ENCODE results near the gene GTF2F2. TPM values are rescaled to one million over a fixed set of nuclear protein-coding genes. Genes with fewer than 3 reads are reported as not detected.
A peak's percentile ranks its signal among the peaks of the same experiment; 100 is the strongest.
"Not testable (repeated sequence)": the region's sequence is repeated elsewhere in the genome, so short reads cannot be mapped to it uniquely, and the experiment has no call there.

Gene GTF2F2
- polyA plus RNA-seq, 5 donors, result 23.3 to 26.4 (median 25.6) TPM

- no peak for DNase-seq
Measured at GRCh38 chr13:45174478-45174877, 54.2 kb downstream of the GTF2F2 start.

- no peak for DNase-seq
Measured at GRCh38 chr13:45178349-45179162, 58.2 kb downstream of the GTF2F2 start.

DNA sequence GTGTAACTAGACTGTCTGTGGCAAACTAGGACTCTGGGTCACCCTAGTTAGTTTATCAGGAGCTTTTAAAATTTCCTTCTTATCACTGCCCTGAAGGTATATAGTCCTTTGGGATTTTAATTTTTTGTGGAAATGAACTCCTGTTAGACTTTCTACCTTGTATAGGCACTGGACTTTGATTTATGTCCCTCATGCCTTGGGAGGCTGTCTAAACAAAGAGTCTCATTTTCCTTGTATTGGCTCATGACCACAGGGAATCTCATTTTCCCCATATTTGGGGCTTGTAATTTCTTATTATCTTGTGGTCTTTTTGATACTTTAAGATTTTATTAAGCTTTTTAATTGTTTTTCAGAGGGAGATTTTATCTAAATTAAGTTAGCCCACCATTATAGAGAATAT lies 59.1 kb downstream of the GTF2F2 start:
- DNase-seq, result no peak

- no peak for DNase-seq
Measured at GRCh38 chr13:45180303-45180702, 60.0 kb downstream of the GTF2F2 start.

GRCh38 chr13:45180713-45181601 lies 60.6 kb downstream of the GTF2F2 start:
- DNase-seq, result no peak

DNA sequence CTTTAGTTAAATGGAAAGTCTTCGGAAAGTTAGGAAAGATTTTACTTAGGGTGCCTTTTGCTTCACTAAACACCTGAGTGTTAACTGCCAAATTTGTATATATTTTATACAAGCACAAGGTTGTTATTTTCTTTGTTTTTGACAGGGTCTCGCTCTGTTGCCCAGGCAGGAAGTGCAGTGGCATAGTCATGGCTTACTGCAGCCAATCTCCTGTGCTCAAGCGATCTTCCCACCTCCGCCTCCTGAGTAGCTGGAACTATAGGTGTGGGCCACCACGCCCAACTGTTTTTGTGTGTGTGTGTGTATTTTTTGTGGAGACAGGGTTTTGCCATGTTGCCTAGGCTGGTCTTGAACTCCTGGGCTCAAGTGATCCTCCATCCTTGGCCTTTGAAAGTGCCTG lies 64.4 kb downstream of the GTF2F2 start:
- DNase-seq, result no peak

GRCh38 chr13:45185286-45185685 lies 65.0 kb downstream of the GTF2F2 start:
- no peak for DNase-seq

- DNase-seq, result not testable (repeated sequence)
Measured at GRCh38 chr13:45189077-45189476, 68.8 kb downstream of the GTF2F2 start.

- not testable (repeated sequence) for DNase-seq
Measured at GRCh38 chr13:45189511-45189910, 69.2 kb downstream of the GTF2F2 start.

GRCh38 chr13:45191874-45192273 lies 71.6 kb downstream of the GTF2F2 start:
- no peak for DNase-seq

DNA sequence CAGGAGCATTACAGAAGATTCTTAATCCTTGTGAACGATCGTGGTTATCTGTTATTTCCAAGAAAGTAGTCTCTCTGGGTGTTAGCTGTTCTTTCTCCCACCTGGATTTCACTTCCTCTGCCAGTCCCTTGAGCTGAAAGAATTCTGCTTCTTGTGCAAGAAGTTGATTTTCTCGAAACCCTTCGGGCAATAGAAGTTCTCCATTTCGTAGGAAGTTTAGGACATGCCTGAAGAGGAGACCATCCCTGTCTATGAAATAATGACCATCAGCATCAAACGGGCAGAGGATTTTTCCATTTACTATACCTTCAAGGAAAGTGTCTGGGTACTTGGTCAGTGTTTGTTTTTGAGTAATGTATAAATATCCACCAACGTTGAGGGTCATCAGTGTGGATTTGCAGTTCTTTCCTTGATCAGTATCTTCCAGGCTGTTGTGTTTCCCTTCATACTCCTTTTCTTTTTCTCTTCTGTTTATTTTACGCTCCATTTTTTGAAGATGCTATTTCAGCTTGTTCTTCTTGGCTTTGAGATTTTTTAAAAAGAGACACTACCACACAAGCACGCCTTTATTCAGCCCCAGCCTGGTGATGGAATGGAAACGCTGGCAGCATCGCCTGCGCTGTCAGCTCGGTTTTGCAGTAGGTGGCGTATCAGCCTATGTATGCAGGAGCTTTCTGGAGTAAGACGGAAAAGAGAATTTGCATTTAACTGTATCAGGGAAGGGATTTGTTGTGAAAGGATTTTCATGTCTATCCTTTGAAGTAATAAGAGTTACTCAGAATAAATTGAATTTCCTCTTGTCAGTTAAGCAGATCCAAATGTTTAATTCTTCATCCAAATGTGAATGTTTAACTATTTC lies 74.0 kb downstream of the GTF2F2 start:
- DNase-seq, result peak in 1 of 2 donors; percentile 21

- DNase-seq, result no peak
Measured at GRCh38 chr13:45195421-45195820, 75.1 kb downstream of the GTF2F2 start.

DNA sequence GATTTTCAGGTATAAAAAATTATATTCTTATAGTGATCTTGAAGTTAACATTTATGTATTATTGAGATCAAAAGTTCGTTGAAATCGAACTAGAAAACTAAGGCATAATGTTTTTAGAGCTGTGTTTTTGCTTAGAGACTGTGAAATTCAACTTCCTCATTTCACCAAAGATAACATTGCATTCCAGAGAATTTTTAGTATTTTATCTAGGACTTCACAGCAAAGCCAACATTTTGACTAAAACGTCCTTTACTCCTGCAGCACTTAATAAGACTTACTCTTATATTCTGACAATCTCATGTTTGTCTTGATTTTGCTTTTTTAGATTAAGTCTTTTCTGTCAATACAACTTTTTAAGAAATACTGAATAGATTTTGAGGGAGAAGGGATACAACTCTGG lies 75.8 kb downstream of the GTF2F2 start:
- no peak for DNase-seq

DNA sequence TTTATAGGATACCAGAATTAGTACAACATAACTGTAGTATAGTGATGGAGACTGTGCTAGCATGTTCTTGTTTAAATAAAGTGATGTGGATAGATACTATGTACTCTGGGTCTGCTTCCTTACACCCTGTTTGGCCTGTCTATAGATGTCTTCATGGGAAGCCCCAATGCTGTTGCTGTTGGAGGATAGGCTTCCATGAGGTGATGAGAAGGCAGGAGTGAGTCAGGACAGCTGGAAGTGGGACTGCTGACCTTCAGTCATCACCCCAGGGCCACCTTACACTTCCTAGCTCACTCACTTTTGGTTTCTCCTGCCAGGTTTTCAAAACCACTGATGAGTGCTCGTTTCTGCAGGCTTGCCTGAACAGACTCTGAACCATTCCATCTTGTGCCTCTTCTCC lies 76.3 kb downstream of the GTF2F2 start:
- DNase-seq, result no peak

GRCh38 chr13:45198041-45198440 lies 77.7 kb downstream of the GTF2F2 start:
- no peak for DNase-seq

GRCh38 chr13:45198924-45199323 lies 78.6 kb downstream of the GTF2F2 start:
- no peak for DNase-seq

- DNase-seq, result no peak
Measured at GRCh38 chr13:45199711-45200110, 79.4 kb downstream of the GTF2F2 start.

GRCh38 chr13:45200701-45201232 lies 80.5 kb downstream of the GTF2F2 start, which contains the start of gene KCTD4:
Gene KCTD4, minus strand, starts transcription at chr13:45201045. Its CDS starts 6,478 bp downstream, at chr13:45194567.
- DNase-seq, result no peak

DNA sequence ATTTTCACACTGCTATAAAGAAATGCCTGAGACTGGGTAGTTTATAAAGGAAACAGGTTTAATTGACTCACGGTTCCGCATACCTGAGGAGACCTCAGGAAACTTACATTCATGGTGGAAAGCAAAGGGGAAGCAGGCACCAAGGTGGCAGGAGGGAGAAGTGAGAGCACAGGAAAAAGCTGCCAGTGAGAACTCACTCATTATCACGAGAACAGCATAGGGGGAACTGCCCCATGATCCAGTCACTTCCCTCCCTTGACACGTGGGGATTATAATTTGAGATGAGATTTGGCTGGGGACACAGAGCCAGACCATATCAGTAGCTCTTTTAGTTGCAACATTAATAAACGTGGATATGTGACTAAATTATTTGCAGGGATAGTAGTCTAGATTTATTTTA lies 84.8 kb downstream of the GTF2F2 start:
- no peak for DNase-seq

DNA sequence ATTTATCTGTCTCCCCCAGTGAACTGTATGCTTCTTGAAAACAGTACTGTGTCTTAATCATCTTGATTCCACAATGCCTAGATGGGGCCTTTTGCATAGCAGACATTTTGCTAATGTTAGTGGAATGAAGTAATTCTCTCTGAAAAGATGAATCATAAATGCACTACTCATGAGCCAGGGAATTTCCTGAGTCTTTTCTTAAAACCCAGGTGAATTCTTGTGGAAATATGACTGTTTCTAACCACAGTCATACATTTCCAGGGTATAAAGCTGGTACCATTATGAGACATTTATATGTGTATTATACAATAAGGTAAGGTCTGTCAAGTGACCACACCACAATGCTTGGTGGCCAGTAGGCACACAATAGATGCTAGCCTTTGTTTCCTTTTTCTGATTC lies 86.0 kb downstream of the GTF2F2 start:
- no peak for DNase-seq

DNA sequence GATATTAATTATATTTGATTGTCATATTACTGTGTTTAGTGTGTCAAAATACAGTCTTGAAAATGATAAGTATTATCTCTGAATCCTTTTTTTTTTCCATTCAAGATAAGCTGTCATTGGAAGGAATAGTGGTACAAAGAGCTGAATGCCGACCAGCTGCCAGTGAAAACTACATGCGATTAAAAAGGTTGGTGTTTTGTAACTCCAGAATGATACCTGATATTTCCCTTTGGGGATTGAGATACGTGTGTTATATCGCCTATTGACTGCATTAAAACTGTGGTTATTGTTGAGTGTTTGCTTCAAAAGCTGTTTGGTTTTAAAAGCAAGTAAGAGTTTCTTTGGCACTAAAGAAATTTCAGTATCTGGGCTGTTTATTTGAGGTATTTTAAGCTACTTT lies 87.0 kb downstream of the GTF2F2 start:
- DNase-seq, result no peak

DNA sequence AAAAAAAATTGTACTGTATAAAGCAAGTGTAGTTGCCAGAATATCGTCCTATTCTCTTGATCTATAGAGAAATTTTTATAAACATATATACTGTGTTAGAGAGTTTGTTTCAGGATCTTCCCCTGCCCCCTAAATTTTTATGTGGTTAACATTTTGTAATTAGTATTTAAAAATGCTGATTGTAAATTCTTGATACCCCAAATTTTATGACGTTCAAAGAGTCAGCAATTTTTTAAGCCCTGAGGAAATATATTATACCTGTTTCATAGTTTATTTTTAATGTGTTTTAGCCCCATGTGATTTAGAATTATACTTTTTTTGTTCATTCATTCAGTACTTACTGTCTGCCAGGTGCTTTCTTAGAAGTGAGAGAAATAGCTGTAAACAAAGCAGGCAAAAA lies 87.8 kb downstream of the GTF2F2 start:
- DNase-seq, result no peak
